OCI-LY3 (cell line): ENCODE data around the gene ARHGAP26.
A peak's percentile ranks its signal among the peaks of the same experiment; 100 is the strongest.

Experiments
- H2AFZ ChIP-seq: fragments of 200-600, 300-600 bp; shearing (Covaris generic); 2 replicates; pipeline ENCODE4 v1.6.0; 2014; ENCODE audit warnings: antibody characterized with exemption, low read depth, low read length
- H3K27ac ChIP-seq: fragments of 200-600, 300-600 bp; sonication (generic); 2 replicates; pipeline ENCODE4 v1.5.1; 2014; ENCODE audit warnings: mild to moderate bottlenecking, low read length, moderate library complexity, mixed read lengths
- H3K27me3 ChIP-seq: fragments of 200-600, 300-600 bp; sonication (generic); 2 replicates; pipeline ENCODE4 v1.6.1; 2014; ENCODE audit warnings: low read depth, low read length, mixed read lengths
- H3K36me3 ChIP-seq: fragments of 200-600, 300-600 bp; sonication (generic); replicated peaks from 2 replicates; pipeline ENCODE3; 2014; ENCODE audit warnings: low read depth, low read length, mixed read lengths
- H3K4me1 ChIP-seq: fragments of 300-600, 200-600 bp; sonication (generic); 2 replicates; pipeline ENCODE4 v1.6.1; 2014; ENCODE audit warnings: low read length, mixed read lengths
- H3K4me2 ChIP-seq: fragments of 200-600, 300-600 bp; sonication (generic); 2 replicates; pipeline ENCODE4 v1.6.1; 2014; ENCODE audit warnings: low read length, mixed read lengths
- H3K4me3 ChIP-seq: fragments of 300-600, 200-600 bp; sonication (generic); 2 replicates; pipeline ENCODE4 v1.5.1; 2014; ENCODE audit warnings: antibody characterized with exemption, mild to moderate bottlenecking, low read length, moderate library complexity
- H3K79me2 ChIP-seq: fragments of 300-600, 200-600 bp; shearing (Covaris generic); 2 replicates; pipeline ENCODE4 v1.6.1; 2014; ENCODE audit warnings: mild to moderate bottlenecking, low read length, mixed read lengths
- H3K9ac ChIP-seq: fragments of 300-600, 200-600 bp; shearing (Covaris generic); 2 replicates; pipeline ENCODE4 v1.6.0; 2014; ENCODE audit warnings: mild to moderate bottlenecking, low read length, moderate library complexity
- H3K9me3 ChIP-seq: fragments of 200-600, 300-600 bp; shearing (Covaris generic); 2 replicates; pipeline ENCODE4 v1.6.1; 2014; ENCODE audit warnings: low read length, mixed read lengths; ENCODE audit not compliant: insufficient read depth
- H4K20me1 ChIP-seq: fragments of 200-600, 300-600 bp; sonication (generic); 2 replicates; pipeline ENCODE4 v1.6.1; 2016; ENCODE audit warnings: low read length, mixed read lengths; ENCODE audit not compliant: insufficient read depth
- CTCF ChIP-seq: fragments of 200-600, 300-600 bp; sonication (generic); IDR thresholded peaks from 2 replicates; pipeline ENCODE4 v1.5.1; 2014; ENCODE audit warnings: antibody characterized with exemption, low read length, low read depth
- EZH2phosphoT487 ChIP-seq: fragments of 200-600 bp; shearing (Covaris generic); IDR thresholded peaks from 2 replicates; pipeline ENCODE4 v1.6.1; 2018; ENCODE audit warnings: antibody characterized with exemption, mixed run types, low read depth

The ARHGAP26 gene

GRCh38 chr5:142794537-142794936, 24.4 kb downstream of the ARHGAP26 start:
- H3K79me2 ChIP-seq = no peaks in the 10 kb centered on the region
- peak overlapping the region; percentile 74 for H3K4me2 ChIP-seq
- no peaks in the 10 kb centered on the region for H3K9me3 ChIP-seq
- peaks cover 54% of the 10 kb centered on the region for H3K27me3 ChIP-seq
- H3K27ac ChIP-seq = no peak overlapping the region
- no peak overlapping the region for H2AFZ ChIP-seq
- no peak overlapping the region for H3K4me3 ChIP-seq
- no peak overlapping the region for H3K9ac ChIP-seq
- no peaks in the 10 kb centered on the region for H3K36me3 ChIP-seq
- H4K20me1 ChIP-seq = 0 out of 2 replicates have a peak, but pooled peaks cover 3% of the 10 kb centered on the region
- TF ChIP-seq CTCF = no peak
- no peak for TF ChIP-seq EZH2phosphoT487
- peaks cover 51% of the 10 kb centered on the region for H3K4me1 ChIP-seq

- H3K27me3 ChIP-seq = peaks cover 58% of the 10 kb centered on the region
- TF ChIP-seq CTCF = no peak
- no peak for TF ChIP-seq EZH2phosphoT487
- 0 out of 2 replicates have a peak, but pooled peaks cover 3% of the 10 kb centered on the region for H4K20me1 ChIP-seq
- H3K4me3 ChIP-seq = peak overlapping the region; percentile 44; the same call in 1 of the 2 replicates
- no peak overlapping the region for H3K27ac ChIP-seq
- H3K36me3 ChIP-seq = no peaks in the 10 kb centered on the region
- H3K79me2 ChIP-seq = no peaks in the 10 kb centered on the region
- H3K4me1 ChIP-seq = peaks cover 58% of the 10 kb centered on the region
- H2AFZ ChIP-seq = no peak overlapping the region
- H3K4me2 ChIP-seq = peak overlapping the region; percentile 74
- no peak overlapping the region for H3K9ac ChIP-seq
- no peaks in the 10 kb centered on the region for H3K9me3 ChIP-seq
Measured at GRCh38 chr5:142795251-142795650, 25.1 kb downstream of the ARHGAP26 start.

GRCh38 chr5:142796492-142797109, 26.4 kb downstream of the ARHGAP26 start:
- H3K27me3 ChIP-seq = peaks cover 50% of the 10 kb centered on the region
- H3K4me1 ChIP-seq = peaks cover 72% of the 10 kb centered on the region
- no peak overlapping the region for H3K9ac ChIP-seq
- 0 out of 2 replicates have a peak, but pooled peaks cover 3% of the 10 kb centered on the region for H4K20me1 ChIP-seq
- H3K27ac ChIP-seq = no peak overlapping the region
- no peaks in the 10 kb centered on the region for H3K36me3 ChIP-seq
- no peak overlapping the region for H3K4me2 ChIP-seq
- H3K9me3 ChIP-seq = no peaks in the 10 kb centered on the region
- no peak overlapping the region for H2AFZ ChIP-seq
- no peak overlapping the region for H3K4me3 ChIP-seq
- H3K79me2 ChIP-seq = no peaks in the 10 kb centered on the region
- TF ChIP-seq EZH2phosphoT487 (no peak), CTCF (no peak)

GRCh38 chr5:142797420-142797819, 27.2 kb downstream of the ARHGAP26 start:
- H3K27me3 ChIP-seq = peaks cover 52% of the 10 kb centered on the region
- no peaks in the 10 kb centered on the region for H3K79me2 ChIP-seq
- H3K9ac ChIP-seq = no peak overlapping the region
- TF ChIP-seq CTCF (no peak), EZH2phosphoT487 (no peak)
- H3K36me3 ChIP-seq = no peaks in the 10 kb centered on the region
- 0 out of 2 replicates have a peak, but pooled peaks cover 3% of the 10 kb centered on the region for H4K20me1 ChIP-seq
- H2AFZ ChIP-seq = no peak overlapping the region
- H3K9me3 ChIP-seq = no peaks in the 10 kb centered on the region
- no peak overlapping the region for H3K4me3 ChIP-seq
- H3K4me1 ChIP-seq = peaks cover 73% of the 10 kb centered on the region
- H3K27ac ChIP-seq = no peak overlapping the region
- no peak overlapping the region for H3K4me2 ChIP-seq
